ENCODE results near the gene ELFN1.
"Not testable (repeated sequence)": the region's sequence is repeated elsewhere in the genome, so short reads cannot be mapped to it uniquely, and the experiment has no call there.

Gene ELFN1

DNA sequence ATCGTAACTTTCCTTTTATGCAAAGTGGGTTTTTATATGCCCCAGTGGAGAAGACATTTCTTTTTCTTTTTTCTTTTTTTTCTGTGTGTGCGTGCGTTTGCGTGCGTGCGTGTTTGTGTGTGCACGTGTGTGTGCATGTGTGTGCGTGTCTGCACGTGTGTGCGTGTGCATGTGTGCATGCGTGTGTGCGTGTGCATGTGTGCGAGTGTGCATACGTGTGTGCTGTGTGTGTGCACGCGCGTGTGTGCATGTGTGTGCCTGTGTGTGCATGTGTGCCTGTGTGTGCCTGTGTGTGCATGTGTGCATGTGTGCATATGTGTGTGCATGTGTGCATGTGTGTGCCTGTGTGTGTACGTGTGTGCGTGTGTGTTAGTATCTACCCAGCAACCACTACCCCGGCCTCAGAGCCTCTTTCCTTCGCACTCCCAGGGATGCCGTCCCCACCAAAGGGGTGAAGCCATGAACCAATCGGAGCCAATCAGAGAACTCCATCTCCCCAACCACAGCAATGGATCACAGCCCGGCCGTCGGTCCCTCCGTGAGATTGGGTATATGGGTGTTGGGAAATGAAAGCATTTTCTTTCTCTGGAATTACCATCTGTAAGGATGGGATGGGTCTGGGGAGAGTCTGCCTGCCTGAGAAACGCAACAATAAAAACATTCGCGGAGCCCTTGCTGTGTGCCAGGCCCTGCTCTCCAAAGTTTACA, 92.3 kb downstream of the ELFN1 start:
- FAIRE-seq, result no peak

- FAIRE-seq, result no peak
Measured at GRCh38 chr7:1763033-1763432, 93.0 kb downstream of the ELFN1 start.

DNA sequence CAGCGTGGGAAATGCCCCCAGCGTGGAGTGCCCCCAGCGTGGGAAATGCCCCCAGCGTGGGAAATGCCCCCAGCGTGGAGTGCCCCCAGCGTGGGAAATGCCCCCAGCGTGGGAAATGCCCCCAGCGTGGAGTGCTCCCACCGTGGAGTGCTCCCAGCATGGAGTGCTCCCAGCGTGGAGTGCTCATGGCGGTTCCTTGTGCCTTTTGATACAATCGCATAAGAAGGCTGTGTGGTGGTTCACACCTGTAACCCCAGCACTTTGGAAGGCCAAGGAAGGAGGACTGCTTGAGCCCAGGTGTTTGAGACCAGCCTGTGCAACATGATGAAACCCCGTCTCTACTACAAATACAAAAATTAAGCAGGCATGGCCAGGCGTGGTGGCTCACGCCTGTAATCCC, 93.8 kb downstream of the ELFN1 start:
- FAIRE-seq, result not testable (repeated sequence)

- FAIRE-seq, result no peak
Measured at GRCh38 chr7:1765336-1765735, 95.3 kb downstream of the ELFN1 start.

DNA sequence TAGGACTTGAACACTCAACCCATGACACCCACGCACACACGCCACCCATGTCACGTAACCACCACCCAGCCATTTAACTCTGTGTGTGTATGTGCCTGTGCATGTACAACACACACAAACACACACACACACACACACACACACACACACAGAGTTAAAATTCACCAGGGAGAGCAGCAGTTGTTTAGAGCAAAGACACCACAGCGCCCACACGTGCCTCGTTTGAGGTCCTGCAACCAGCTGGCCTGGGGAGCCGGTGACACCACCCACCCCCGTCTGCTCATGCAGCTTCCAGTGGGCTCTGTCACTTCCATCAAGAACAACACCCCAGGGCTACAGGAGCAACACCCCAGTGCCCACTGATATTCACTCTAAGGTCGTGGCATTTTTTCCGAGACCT, 97.4 kb downstream of the ELFN1 start:
- FAIRE-seq, result no peak

- no peak for FAIRE-seq
Measured at GRCh38 chr7:1768832-1769231, 98.8 kb downstream of the ELFN1 start.

DNA sequence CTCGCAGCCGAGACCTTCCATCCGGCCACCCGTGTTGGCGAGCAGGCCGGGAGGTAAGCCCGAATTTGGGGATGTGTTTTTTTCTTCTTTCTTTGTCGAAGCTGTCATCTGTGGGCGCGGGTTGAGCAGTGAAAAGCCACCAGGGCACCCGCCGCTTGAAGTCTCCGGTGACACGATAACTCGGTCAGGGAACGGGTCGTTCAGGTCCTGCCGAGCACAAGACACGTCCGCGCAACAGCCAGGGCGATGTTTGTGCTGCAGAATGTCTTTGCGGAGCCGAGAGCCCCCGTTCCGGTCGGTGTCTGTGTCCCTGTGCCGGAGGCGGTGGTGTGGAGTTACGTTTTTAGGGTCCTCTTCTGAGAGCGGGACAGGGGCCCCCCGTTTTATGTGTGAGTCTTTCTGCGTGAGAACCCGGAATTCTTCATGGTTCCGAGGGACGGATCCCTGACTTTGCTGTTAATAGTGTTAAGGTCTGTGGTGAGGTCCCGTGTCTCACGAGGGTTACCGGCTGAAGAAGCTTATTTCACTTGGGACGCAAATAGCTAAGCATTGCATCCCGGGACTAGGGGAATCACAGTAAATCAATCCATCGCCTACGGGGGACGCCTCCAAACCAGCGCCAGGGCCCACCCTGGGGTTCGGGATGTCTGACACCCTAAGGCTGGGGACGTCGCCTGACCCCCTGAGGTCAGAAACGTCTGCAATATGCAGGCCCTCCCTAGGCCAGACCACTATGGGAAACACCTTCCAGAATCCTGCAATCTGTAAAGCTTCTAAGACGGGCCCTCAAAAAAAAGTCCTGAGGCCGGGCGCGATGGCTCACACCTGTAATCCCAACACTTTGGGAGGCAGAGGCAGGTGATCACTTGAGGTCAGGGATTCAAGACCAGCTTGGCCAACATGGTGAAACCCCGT, 99.5 kb downstream of the ELFN1 start:
- FAIRE-seq, result no peak

DNA sequence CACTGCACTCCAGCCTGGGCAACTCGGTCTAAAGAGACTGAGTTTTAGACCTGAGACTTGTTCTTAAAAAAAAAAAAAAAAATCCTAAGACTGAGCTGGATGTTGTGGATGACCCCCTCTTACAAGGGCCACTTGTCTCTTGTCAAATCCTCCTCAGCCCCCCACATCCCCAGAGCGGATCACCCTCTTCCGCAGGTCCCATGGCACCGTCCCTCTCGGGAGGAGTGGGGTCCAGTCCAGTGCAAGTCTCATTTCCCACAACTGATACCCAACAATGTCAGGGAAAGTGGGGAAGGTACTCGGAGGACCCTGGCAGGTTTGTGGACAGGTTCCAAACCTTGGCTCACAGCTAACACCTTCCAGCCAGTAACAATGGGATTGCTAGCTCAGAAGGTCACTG, 100.3 kb downstream of the ELFN1 start:
- FAIRE-seq, result no peak

DNA sequence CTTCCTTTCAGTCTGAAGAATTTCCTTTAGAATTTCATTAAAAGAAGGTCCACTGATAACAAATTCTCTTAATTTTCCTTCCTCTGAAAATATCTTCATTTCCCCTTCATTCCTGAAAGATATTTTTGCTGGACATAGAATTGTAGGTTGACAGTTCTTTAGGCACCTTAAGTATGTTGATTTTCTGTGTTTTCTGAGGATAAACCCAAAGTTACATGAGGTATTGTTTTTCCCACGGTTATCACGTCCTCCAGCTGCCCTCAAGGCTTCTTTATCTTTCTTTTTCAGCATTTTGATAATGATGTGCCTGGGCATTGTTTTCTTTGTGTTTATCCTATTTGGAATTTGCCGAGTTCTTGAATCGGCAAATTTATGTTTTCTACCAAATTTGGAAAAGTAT, 105.3 kb downstream of the ELFN1 start:
- FAIRE-seq, result no peak

DNA sequence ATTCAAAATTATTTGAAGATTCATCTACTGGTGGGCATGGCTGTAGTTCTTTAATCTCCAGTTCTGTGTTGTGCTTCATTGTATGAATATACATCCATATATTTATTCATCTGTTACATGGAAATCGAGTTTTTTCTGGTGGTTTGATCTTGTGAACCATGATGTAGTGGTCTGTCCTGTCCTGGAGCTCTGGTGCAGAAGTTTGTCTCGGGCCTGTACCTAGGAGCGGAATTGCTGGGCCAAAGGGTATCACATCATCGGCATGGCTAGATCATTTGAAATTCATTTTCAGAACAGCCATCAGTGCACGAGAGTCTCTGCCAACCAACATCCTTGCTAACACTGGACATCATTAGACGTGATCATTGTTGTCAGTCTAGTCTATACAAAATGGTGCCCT, 107.0 kb downstream of the ELFN1 start:
- no peak for FAIRE-seq

DNA sequence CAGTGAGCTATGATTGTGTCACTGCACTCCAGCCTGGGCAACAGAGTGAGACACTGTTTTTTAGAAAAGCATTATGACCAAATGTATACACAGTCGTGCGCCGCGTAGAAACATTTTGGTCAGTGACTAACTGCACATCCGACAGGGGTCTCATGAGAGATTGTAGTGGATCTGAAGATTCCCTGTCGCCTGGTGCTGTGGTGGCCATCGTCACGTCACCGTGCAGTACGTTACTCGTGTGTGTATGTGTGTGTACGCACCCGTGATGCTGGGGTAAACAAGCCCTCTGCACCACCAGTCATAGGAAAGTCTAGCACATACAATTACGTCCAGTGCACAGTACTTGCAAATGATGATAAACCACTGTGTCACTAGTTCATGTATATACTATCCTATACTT, 109.4 kb downstream of the ELFN1 start:
- FAIRE-seq, result no peak

DNA sequence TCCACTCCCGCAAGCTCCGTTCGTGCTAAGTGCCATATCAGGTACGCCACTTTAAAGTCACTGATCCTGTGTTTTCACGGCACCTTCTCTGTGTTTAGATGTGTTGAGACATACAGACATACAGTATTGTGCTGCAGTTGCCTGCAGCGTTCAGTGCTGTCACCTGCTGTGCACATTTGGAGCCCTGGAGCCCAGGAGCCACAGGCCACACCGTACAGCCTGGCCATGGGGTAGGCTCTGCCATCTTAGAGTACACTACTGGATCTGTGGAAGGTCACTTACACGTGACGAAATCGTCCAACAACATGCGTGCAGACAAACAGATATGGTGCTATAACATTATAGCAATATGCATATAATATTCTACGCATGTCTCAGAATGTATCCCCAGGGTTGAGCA, 111.3 kb downstream of the ELFN1 start:
- FAIRE-seq, result no peak

GRCh38 chr7:1785839-1786238, 115.8 kb downstream of the ELFN1 start:
- no peak for FAIRE-seq

- no peak for FAIRE-seq
Measured at GRCh38 chr7:1787241-1787640, 117.2 kb downstream of the ELFN1 start.

DNA sequence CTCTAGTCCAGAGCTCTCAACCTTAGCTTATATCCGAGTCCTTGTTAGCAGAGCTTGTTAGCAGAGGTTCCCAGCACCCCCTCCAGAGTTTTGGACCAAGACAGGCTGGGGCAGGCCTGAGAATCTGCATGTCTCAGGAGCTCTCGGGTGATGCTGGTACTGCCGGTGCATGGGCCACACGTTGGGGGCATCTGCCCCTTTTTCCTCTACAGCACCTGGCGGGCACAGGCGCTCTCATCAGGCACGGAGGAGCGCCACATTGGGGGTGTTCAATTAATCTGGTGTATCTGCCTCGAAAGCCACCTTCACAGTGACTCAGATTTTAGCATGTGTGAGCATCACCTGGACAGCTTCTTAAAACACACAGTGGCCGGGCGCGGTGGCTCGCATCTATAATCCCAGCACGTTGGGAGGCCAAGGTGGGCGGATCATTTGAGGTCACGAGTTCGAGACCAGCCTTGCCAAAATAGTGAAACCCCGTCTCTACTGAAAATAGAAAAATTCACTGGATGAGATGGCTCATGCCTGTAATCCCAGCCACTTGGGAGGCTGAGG, 117.7 kb downstream of the ELFN1 start:
- no peak for FAIRE-seq

DNA sequence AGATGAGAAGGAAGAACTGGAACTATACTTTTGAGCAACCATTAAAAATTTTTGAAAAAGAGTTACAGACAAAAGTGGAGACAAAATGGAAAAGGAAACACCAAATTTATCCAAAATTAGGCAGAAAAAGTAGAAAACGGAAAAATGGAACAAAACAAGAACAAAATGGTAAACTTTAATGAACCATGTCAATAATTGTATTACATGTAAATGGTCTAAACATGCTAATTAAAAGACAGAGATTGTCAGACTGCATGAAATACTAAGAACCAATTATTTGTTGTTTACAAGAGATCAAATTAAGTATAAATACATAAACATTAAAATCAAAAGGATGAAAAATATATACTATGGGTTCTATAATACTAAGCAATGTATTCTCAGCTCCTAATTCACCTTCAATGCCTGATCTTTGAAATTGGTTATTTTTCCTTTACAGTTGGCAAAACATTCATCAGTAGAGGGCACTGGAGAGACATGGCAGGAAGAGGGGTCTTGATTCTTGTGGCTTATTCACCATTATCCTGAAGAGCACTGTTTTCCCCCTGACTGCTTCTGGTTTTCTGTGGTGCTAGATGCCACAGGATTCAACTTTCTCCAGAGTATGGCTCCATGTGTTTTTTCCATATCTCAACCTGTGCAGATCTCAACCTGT, 124.9 kb downstream of the ELFN1 start:
- peak; percentile 80 for FAIRE-seq

Data from G401.6 (cell line).